Right lobe of liver (tissue), 6 donors: ENCODE measurements around the gene PHGDH. TPM values are rescaled to one million over a fixed set of nuclear protein-coding genes. Genes with fewer than 3 reads are reported as not detected.

Experiments used
- ATAC-seq, 4 donors: fragments of 200-7000 bp; cut with Tn5 transposase; one replicate each; pipeline ENCODE4 v1.9.1; 2020; ENCODE audit warnings: mild to moderate bottlenecking in 4 of 4, moderate library complexity in 4 of 4
- DNase-seq, 3 donors: peaks; one replicate each; pipeline ENCODE4 v3.0.0-alpha.2; 2020
- H3K27ac ChIP-seq, 3 donors: fragments of 200-600 bp; one replicate each; pipeline ENCODE4 v1.8.0; 2022
- H3K27me3 ChIP-seq, 2 donors: fragments of 200-600 bp; one replicate each; pipeline ENCODE4 v1.8.0; 2022
- H3K36me3 ChIP-seq, 4 donors: fragments of 200-600 bp; sonication (generic) in 1 of 4; one replicate each; pipeline versions ENCODE4 v1.5.1 to v1.8.0; 2017 to 2022; ENCODE audit warnings: control low read depth in 1 of 4
- H3K4me1 ChIP-seq, 4 donors: fragments of 200-600 bp; sonication (generic) in 1 of 4; one replicate each; pipeline versions ENCODE4 v1.5.1 to v1.8.0; 2017 to 2022; ENCODE audit warnings: control low read depth in 1 of 4
- H3K4me3 ChIP-seq, 3 donors: fragments of 200-600 bp; one replicate each; pipeline ENCODE4 v1.8.0; 2022
- H3K9me3 ChIP-seq, 4 donors: fragments of 200-600 bp; sonication (generic) in 1 of 4; one replicate each; pipeline versions ENCODE4 v1.5.1 to v1.8.0; 2017 to 2022; ENCODE audit warnings: control low read depth in 1 of 4
- CTCF ChIP-seq, 4 donors: fragments of 200-600 bp in 3 of 4; fragments of 450-650 bp in 1 of 4; IDR thresholded peaks; one replicate each; pipeline versions ENCODE4 v1.5.1 to v1.8.0; 2016 to 2022; ENCODE audit warnings: antibody characterized with exemption in 4 of 4, mild to moderate bottlenecking in 2 of 4
- POLR2A ChIP-seq: fragments of 450-650 bp; IDR thresholded peaks from one replicate; pipeline ENCODE4 v1.6.1; 2017; ENCODE audit warnings: antibody characterized with exemption, mild to moderate bottlenecking
- WGBS: methylation state at CpG from one replicate; pipeline ENCODE4 v1.1.6; 2018; ENCODE audit warnings: low coverage, low lambda C conversion rate; ENCODE audit not compliant: insufficient coverage; ENCODE audit errors: missing lambda C conversion rate; 5-methylcytosine and 5-hydroxymethylcytosine counted together
- intact Hi-C, 2 donors: fragments of 100-400 bp; cut with DNase I; formaldehyde crosslinking; loops; one replicate each; pipeline versions ENCODE4 v1.11.2 to v1.14.1; 2022
- total RNA-seq, 6 experiments: library from RNA; depleted of rRNA in 2 of 6; stranded (reverse); fragments of >200 nt in 2 of 6; fragmentation: NEBNext Ultra II Directional in 3 of 6; extraction: Animal tissue kit (Norgen Biotek cat#: 25700) in 3 of 6; gene quantifications; one replicate each; pipeline versions ENCODE4 v1.1.0 to v1.2.4, GENCODE V29; 2016 to 2023
- donor health status: DM: no; HTN: yes; CAD: no.
- donor health status: DM: no; HTN: no; CAD: no.
- donor health status: DM: no; HTN: no; CAD: no.
- donor health status: DM: no; HTN: yes; CAD: no.
- donor health status: DM: no; HTN: yes; CAD: no.

The PHGDH gene
- total RNA-seq, 6 experiments from 2014 or later: 51.2 to 151 (median 74.0) TPM

GRCh38 chr1:119721896-119722295 lies 10.2 kb downstream of the PHGDH start:
- H3K27ac ChIP-seq: no peak overlapping the region
- peaks cover 0 to 17% (median 0%) of the 10 kb centered on the region in 4 donors for H3K36me3 ChIP-seq
- TF ChIP-seq CTCF (IDR thresholded peaks at IDR 0.05) (no peak), POLR2A (no peak)
- H3K4me1 ChIP-seq: peaks cover 0 to 33% (median 11%) of the 10 kb centered on the region in 4 donors
- 60% methylated on average over 5 of the region's 5 CpGs for WGBS
- no peaks in the 10 kb centered on the region for H3K27me3 ChIP-seq
- intact Hi-C loops: loop anchor here in 1 of 2 donors (5.0 kb wide), 1 partner anchor 40 kb away; no protein-coding TSS in a partner anchor
- ATAC-seq (peak; percentile 30 to 59 (median 44)), DNase-seq (no peak)
- no peak overlapping the region for H3K4me3 ChIP-seq
- no peaks in the 10 kb centered on the region for H3K9me3 ChIP-seq

- Histone ChIP-seq H3K9me3 (no peaks in the 10 kb centered on the region), H3K4me1 (peaks cover 0 to 40% (median 15%) of the 10 kb centered on the region in 4 donors), H3K27me3 (no peaks in the 10 kb centered on the region), H3K36me3 (peaks cover 0 to 17% (median 0%) of the 10 kb centered on the region in 4 donors), H3K27ac (no peak overlapping the region), H3K4me3 (no peak overlapping the region)
- ATAC-seq (no peak), DNase-seq (no peak)
- no peak for TF ChIP-seq POLR2A
- WGBS: 71% methylated on average over 8 of the region's 8 CpGs
- intact Hi-C loops: loop anchor here in 1 of 2 donors (5.0 kb wide), 1 partner anchor 42 kb away; no protein-coding TSS in a partner anchor
Observed at GRCh38 chr1:119724611-119725218, 13.0 kb downstream of the PHGDH start.

- no peak for DNase-seq
- Histone ChIP-seq H3K4me3 (no peak overlapping the region), H3K9me3 (no peaks in the 10 kb centered on the region), H3K4me1 (peaks cover 0 to 48% (median 19%) of the 10 kb centered on the region in 4 donors), H3K27me3 (no peaks in the 10 kb centered on the region), H3K27ac (no peak overlapping the region), H3K36me3 (peaks cover 0 to 17% (median 0%) of the 10 kb centered on the region in 4 donors)
- ATAC-seq: no peak
- intact Hi-C loops: no loop called here
- WGBS: 83% methylated on average over 5 of the region's 5 CpGs
- TF ChIP-seq POLR2A: no peak
- no peak for TF ChIP-seq CTCF (IDR thresholded peaks at IDR 0.05)
Observed at GRCh38 chr1:119725626-119726025, 13.9 kb downstream of the PHGDH start.

- intact Hi-C loops: no loop called here
- no peak for DNase-seq
- Histone ChIP-seq H3K36me3 (peaks cover 0 to 17% (median 0%) of the 10 kb centered on the region in 4 donors), H3K4me3 (no peak overlapping the region), H3K9me3 (no peaks in the 10 kb centered on the region), H3K27me3 (no peaks in the 10 kb centered on the region), H3K27ac (peak overlapping the region in 2 of 3 donors; percentile 39 to 58), H3K4me1 (peaks cover 0 to 41% (median 16%) of the 10 kb centered on the region in 4 donors)
- 9% methylated on average over 1 of the region's 1 CpG for WGBS
- TF ChIP-seq CTCF (IDR thresholded peaks at IDR 0.05) (no peak), POLR2A (no peak)
- peak in 1 of 4 donors; percentile 47 for ATAC-seq
Observed at GRCh38 chr1:119727991-119728390, 16.3 kb downstream of the PHGDH start.

GRCh38 chr1:119729044-119729443 lies 17.3 kb downstream of the PHGDH start:
- Histone ChIP-seq H3K4me1 (peaks cover 0 to 41% (median 16%) of the 10 kb centered on the region in 4 donors), H3K36me3 (peaks cover 0 to 11% (median 0%) of the 10 kb centered on the region in 4 donors), H3K4me3 (no peak overlapping the region), H3K27ac (peak overlapping the region in 2 of 3 donors; percentile 39 to 58), H3K27me3 (no peaks in the 10 kb centered on the region), H3K9me3 (no peaks in the 10 kb centered on the region)
- peak in 2 of 3 donors; percentile 69 to 82 for DNase-seq
- no peak for TF ChIP-seq POLR2A
- no peak for TF ChIP-seq CTCF (IDR thresholded peaks at IDR 0.05)
- intact Hi-C loops: no loop called here
- peak; percentile 90 to 97 (median 94) for ATAC-seq
